LNCAP (cell line): ENCODE measurements around the gene CDA.

Experiments used
- TF ChIP-seq, protein P1 (sequence below): fragments of 450-650 bp; IDR thresholded peaks from 2 replicates; pipeline ENCODE4 v1.5.1; 2017; ENCODE audit warnings: mild to moderate bottlenecking

CDA gene

DNA sequence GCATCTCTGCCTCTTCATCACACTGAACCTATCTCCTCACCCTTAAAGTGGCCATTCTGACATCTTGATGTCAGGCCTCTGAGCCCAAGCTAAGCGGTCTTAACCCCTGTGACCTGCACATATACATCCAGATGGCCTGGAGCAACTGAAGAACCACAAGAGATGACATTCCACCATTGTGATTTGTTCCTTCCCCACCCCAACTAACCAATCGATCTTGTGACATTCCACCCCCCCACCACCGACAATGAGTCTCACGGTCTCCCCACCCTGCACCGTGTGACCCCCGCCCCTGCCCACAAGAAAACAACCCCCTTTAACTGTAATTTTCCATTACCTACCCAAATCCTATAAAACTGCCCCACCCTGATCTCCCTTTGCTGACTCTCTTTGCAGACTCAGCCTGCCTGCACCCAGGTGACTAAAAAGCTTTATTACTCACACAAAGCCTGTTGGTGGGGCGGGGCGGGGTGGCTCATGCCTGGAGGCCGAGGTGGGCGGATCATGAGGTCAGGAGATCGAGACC, 23.4 kb downstream of the CDA start:
- TF ChIP-seq, protein P1, sequence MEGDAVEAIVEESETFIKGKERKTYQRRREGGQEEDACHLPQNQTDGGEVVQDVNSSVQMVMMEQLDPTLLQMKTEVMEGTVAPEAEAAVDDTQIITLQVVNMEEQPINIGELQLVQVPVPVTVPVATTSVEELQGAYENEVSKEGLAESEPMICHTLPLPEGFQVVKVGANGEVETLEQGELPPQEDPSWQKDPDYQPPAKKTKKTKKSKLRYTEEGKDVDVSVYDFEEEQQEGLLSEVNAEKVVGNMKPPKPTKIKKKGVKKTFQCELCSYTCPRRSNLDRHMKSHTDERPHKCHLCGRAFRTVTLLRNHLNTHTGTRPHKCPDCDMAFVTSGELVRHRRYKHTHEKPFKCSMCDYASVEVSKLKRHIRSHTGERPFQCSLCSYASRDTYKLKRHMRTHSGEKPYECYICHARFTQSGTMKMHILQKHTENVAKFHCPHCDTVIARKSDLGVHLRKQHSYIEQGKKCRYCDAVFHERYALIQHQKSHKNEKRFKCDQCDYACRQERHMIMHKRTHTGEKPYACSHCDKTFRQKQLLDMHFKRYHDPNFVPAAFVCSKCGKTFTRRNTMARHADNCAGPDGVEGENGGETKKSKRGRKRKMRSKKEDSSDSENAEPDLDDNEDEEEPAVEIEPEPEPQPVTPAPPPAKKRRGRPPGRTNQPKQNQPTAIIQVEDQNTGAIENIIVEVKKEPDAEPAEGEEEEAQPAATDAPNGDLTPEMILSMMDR, result no peak

GRCh38 chr1:20614131-20614579, 25.3 kb downstream of the CDA start:
- TF ChIP-seq, protein P1, result no peak

GRCh38 chr1:20615946-20616846, 27.3 kb downstream of the CDA start:
- TF ChIP-seq, protein P1, result no peak

DNA sequence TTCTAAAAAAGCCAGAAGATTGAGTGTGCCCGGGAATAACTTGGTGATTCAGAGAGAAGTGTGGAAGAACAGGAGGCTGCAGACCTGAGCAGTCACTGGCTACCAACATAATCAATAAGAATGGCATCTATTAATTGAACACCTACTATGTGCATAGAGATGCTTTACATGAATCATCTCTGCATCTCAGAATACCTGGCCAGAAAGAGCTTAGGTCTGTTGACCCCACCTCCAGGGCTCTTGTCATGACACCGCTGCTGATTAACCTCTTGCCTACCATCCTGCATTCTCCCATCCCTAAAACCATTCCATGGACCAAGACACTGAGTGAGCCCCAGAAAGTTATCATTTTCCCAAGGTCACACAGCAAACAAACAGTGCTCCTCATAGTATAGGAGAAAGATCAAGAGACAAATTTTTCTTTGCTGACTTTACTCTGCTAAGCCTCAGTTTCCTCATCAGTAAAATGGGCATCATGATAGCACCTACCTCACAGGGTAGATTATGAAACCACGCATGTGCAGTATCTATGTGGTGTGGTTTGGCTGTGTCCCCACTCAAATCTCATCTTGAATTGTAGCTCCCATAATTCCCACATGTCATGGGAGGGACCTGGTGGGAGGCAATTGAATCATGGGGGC, 28.1 kb downstream of the CDA start:
- TF ChIP-seq, protein P1, result no peak

DNA sequence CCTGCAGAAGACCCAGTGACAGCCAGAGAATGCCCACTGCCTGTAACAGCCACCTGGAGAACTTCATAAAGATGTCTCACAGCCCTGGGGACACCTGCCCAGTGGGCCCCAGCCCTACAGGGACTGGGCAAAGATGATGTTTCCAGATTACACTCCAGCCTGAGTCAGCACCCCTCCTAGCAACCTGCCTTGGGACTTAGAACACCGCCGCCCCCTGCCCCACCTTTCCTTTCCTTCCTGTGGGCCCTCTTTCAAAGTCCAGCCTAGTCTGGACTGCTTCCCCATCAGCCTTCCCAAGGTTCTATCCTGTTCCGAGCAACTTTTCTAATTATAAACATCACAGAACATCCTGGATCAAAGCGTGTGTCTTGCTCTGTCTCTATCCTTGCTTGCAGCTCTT, 29.7 kb downstream of the CDA start:
- TF ChIP-seq, protein P1, result no peak

DNA sequence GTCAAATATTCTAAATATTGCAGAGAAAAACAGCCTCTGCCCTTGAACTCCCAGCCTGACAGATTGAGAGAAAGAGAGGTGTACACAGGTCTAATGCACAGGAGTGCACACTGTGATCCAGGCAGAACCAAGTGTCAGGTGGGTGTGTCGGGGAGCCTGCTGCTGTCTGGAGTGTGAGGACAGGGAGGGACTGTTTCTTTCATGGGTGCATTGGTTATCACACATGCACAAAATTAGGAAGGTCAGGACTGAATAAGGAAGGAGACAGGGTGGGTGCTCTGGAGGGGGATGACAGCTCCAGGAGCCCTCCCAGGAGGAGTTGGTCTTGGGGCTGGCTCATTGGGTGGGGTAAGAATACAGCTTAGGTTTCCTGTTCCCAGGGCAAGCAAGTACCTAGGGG, 31.1 kb downstream of the CDA start:
- TF ChIP-seq, protein P1, result no peak

- TF ChIP-seq, protein P1, result no peak
Measured at GRCh38 chr1:20621012-20621411, 32.1 kb downstream of the CDA start.
